Osteoblast (primary cell): ENCODE results near the gene HK2. TPM values are rescaled to one million over a fixed set of nuclear protein-coding genes. Genes with fewer than 3 reads are reported as not detected.

Source experiments
- DNase-seq: peaks from one replicate; pipeline ENCODE4 v3.0.0; 2011; ENCODE audit warnings: low spot score, mixed read lengths; ENCODE audit not compliant: insufficient read length; ENCODE audit errors: missing footprints
- H2AFZ ChIP-seq: 2 replicates; pipeline ENCODE4 v1.6.0; 2011; ENCODE audit warnings: mild to moderate bottlenecking, low read length
- H3K27ac ChIP-seq: 2 replicates; pipeline ENCODE4 v1.5.1; 2011; ENCODE audit warnings: mild to moderate bottlenecking, low read depth, low read length, moderate library complexity
- H3K27me3 ChIP-seq: 2 replicates; pipeline ENCODE4 v1.6.0; 2012; ENCODE audit warnings: mild to moderate bottlenecking, control low read depth, inconsistent platforms, low read length, moderate library complexity; ENCODE audit not compliant: insufficient read depth
- H3K36me3 ChIP-seq: 2 replicates; pipeline ENCODE4 v1.5.1; 2011; ENCODE audit warnings: mild to moderate bottlenecking, low read length, control low read depth, moderate library complexity; ENCODE audit not compliant: insufficient read depth
- H3K4me1 ChIP-seq: 2 replicates; pipeline ENCODE4 v1.5.1; 2011; ENCODE audit warnings: mild to moderate bottlenecking, low read length, control low read depth, moderate library complexity; ENCODE audit not compliant: insufficient read depth
- H3K4me2 ChIP-seq: 2 replicates; pipeline ENCODE4 v1.6.0; 2011; ENCODE audit warnings: mild to moderate bottlenecking, low read length; ENCODE audit not compliant: insufficient read depth
- H3K4me3 ChIP-seq: fragments of 200-600 bp; sonication (generic); 3 replicates; pipeline ENCODE4 v1.5.1; 2012; ENCODE audit warnings: mild to moderate bottlenecking, low read length, inconsistent platforms; ENCODE audit not compliant: insufficient read depth
- H3K79me2 ChIP-seq: 2 replicates; pipeline ENCODE4 v1.6.0; 2012; ENCODE audit warnings: mild to moderate bottlenecking, low read length, control low read depth, inconsistent platforms; ENCODE audit not compliant: insufficient read depth
- H3K9me3 ChIP-seq: 2 replicates; pipeline ENCODE4 v1.5.1; 2011; ENCODE audit warnings: low read depth, low read length, control low read depth
- H4K20me1 ChIP-seq: 2 replicates; pipeline ENCODE4 v1.6.0; 2012; ENCODE audit warnings: mild to moderate bottlenecking, low read length, control low read depth; ENCODE audit not compliant: insufficient read depth
- total RNA-seq: library from RNA; depleted of rRNA; stranded (reverse); fragments of >200 nt; gene quantifications from 2 replicates; pipeline ENCODE4 v1.2.3, GENCODE V29; 2012
- TF ChIP-seq, protein P1 (sequence below): IDR thresholded peaks from 2 replicates; pipeline ENCODE4 v1.5.1; 2011; ENCODE audit warnings: mild to moderate bottlenecking, low read depth, low read length, moderate library complexity; ENCODE audit errors: extremely low read depth

The HK2 gene
- total RNA-seq, 1 donor = 76.4 TPM

DNA sequence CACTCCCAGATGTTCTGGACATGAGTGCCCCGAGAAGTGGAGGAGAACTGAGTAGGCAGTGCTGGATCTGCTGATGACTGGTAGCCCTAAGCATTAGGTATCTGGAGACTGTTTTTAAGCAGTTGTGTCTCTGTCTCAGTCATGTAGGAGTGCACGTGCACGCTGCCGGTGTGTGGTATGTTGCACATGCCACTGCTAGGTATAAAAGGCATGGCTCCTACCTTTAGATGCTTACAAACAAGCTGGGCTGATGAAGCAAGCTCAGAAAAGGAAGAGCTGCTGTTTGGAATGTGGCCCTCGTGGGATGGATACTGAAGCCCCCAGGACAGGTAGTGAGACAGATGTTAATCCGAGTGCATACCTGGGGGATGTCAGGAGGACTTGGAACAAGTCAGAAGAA, 49.1 kb downstream of the HK2 start:
- Histone ChIP-seq H3K9me3 (no peaks in the 10 kb centered on the region), H3K79me2 (no peaks in the 10 kb centered on the region), H3K36me3 (peaks cover 80% of the 10 kb centered on the region), H2AFZ (no peak overlapping the region), H3K4me3 (no peak overlapping the region), H3K4me2 (no peak overlapping the region), H3K27me3 (no peaks in the 10 kb centered on the region), H4K20me1 (no peaks in the 10 kb centered on the region), H3K4me1 (peaks cover 17% of the 10 kb centered on the region), H3K27ac (no peak overlapping the region)
- DNase-seq = no peak
- TF ChIP-seq, protein P1, sequence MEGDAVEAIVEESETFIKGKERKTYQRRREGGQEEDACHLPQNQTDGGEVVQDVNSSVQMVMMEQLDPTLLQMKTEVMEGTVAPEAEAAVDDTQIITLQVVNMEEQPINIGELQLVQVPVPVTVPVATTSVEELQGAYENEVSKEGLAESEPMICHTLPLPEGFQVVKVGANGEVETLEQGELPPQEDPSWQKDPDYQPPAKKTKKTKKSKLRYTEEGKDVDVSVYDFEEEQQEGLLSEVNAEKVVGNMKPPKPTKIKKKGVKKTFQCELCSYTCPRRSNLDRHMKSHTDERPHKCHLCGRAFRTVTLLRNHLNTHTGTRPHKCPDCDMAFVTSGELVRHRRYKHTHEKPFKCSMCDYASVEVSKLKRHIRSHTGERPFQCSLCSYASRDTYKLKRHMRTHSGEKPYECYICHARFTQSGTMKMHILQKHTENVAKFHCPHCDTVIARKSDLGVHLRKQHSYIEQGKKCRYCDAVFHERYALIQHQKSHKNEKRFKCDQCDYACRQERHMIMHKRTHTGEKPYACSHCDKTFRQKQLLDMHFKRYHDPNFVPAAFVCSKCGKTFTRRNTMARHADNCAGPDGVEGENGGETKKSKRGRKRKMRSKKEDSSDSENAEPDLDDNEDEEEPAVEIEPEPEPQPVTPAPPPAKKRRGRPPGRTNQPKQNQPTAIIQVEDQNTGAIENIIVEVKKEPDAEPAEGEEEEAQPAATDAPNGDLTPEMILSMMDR = no peak

DNA sequence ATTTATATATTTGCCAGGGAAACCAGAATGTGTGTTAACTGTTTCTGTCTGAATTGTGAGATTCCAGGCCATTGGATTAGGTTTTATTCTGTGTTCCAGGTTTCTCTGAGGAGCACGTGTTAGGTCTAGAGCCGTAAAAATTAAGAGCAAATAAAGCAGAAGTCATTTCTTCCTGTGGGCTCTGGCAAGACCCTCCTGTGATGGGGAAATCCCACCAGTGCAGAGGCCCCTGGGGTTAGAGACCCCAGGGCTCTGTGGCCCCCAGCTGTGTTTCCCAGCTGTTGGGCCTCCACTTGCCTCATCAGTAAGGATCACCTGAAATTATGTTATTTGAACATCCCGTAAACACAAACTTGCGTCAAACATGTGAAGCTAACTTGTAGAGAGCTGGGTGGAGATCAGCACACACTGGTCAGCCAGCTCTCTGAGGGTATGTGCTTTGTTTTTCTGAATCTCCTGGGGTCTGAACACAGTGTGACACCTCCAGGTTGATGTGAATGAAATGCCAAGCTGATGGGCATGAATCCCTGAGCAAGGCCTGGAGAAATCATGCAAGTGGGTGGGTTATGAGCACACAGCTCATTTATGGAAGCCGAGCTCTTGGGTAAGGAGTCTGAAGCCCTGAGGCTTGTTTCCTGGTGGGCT, 50.3 kb downstream of the HK2 start:
- DNase-seq = no peak
- TF ChIP-seq, protein P1 = no peak
- Histone ChIP-seq H3K27ac (no peak overlapping the region), H3K79me2 (no peaks in the 10 kb centered on the region), H3K4me1 (peaks cover 24% of the 10 kb centered on the region), H3K36me3 (peaks cover 75% of the 10 kb centered on the region), H3K4me3 (no peak overlapping the region), H3K9me3 (no peaks in the 10 kb centered on the region), H3K27me3 (no peaks in the 10 kb centered on the region), H4K20me1 (no peaks in the 10 kb centered on the region), H2AFZ (no peak overlapping the region), H3K4me2 (no peak overlapping the region)

DNA sequence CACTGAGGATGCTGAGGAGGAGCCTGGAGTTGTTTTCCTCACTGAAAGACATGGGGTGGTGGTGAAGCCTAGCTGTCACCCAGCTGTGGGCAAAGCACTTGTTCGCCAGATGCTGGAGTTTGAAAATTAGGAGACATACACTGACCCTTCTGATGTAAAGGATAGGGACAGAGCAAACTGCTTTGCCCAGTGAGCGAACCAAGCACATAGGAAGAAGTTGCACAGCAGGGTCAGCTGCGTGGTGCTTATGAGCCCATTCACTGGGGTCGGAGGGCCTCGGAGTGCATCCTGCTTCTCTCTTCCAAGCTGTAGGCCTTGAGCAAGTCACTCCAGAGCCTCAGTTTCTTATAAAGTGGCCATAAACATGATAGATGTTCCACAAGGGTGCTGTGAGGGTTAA, 50.9 kb downstream of the HK2 start:
- no peaks in the 10 kb centered on the region for H3K9me3 ChIP-seq
- peaks cover 24% of the 10 kb centered on the region for H3K4me1 ChIP-seq
- H3K79me2 ChIP-seq = no peaks in the 10 kb centered on the region
- no peak for DNase-seq
- H2AFZ ChIP-seq = no peak overlapping the region
- H3K4me3 ChIP-seq = no peak overlapping the region
- H3K27me3 ChIP-seq = no peaks in the 10 kb centered on the region
- no peak overlapping the region for H3K27ac ChIP-seq
- peaks cover 75% of the 10 kb centered on the region for H3K36me3 ChIP-seq
- H4K20me1 ChIP-seq = no peaks in the 10 kb centered on the region
- H3K4me2 ChIP-seq = no peak overlapping the region
- TF ChIP-seq, protein P1 = no peak

DNA sequence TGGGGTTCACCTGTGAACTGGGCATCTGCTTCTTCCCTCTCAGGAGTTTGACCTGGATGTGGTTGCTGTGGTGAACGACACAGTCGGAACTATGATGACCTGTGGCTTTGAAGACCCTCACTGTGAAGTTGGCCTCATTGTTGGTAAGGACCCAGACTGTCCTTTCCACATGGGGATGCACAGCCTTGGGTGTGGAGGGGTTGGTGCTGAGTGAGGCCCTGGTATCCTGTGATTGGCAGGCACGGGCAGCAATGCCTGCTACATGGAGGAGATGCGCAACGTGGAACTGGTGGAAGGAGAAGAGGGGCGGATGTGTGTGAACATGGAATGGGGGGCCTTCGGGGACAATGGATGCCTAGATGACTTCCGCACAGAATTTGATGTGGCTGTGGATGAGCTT, 52.3 kb downstream of the HK2 start:
- no peaks in the 10 kb centered on the region for H4K20me1 ChIP-seq
- H3K4me3 ChIP-seq = no peak overlapping the region
- peaks cover 26% of the 10 kb centered on the region for H3K4me1 ChIP-seq
- TF ChIP-seq, protein P1 = no peak
- peaks cover 74% of the 10 kb centered on the region for H3K36me3 ChIP-seq
- no peak overlapping the region for H3K4me2 ChIP-seq
- H3K79me2 ChIP-seq = no peaks in the 10 kb centered on the region
- DNase-seq = no peak
- peak overlapping the region; percentile 96 for H3K27ac ChIP-seq
- H3K9me3 ChIP-seq = no peaks in the 10 kb centered on the region
- no peak overlapping the region for H2AFZ ChIP-seq
- H3K27me3 ChIP-seq = no peaks in the 10 kb centered on the region
